ENCODE measurements around the gene RGS7. TPM values are rescaled to one million over a fixed set of nuclear protein-coding genes. Genes with fewer than 3 reads are reported as not detected.
"Not testable (repeated sequence)": the region's sequence is repeated elsewhere in the genome, so short reads cannot be mapped to it uniquely, and the experiment has no call there.

RGS7 gene
- total RNA-seq, 1 experiment from 2014 or later, result 1.0 TPM

DNA sequence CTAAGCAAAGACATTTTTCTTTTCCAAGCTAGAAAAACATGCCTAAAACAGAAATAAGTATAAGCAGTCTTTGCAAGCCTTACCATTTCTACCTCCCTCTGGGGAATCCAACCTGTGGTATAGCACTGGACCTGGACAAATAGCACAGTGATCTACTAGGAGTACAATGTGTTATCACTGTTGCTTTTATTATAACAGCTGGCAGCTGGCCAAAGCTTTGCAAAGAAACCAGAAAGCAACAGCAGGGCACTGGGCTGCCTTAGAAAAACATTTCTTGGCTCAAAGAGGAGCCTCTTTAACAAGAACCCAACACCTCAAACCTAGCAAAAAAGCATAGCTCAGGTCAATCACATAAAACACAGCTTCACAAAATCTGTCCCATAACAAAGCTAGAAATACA, 450.5 kb downstream of the RGS7 start:
- peak; percentile 12 for DNase-seq

DNA sequence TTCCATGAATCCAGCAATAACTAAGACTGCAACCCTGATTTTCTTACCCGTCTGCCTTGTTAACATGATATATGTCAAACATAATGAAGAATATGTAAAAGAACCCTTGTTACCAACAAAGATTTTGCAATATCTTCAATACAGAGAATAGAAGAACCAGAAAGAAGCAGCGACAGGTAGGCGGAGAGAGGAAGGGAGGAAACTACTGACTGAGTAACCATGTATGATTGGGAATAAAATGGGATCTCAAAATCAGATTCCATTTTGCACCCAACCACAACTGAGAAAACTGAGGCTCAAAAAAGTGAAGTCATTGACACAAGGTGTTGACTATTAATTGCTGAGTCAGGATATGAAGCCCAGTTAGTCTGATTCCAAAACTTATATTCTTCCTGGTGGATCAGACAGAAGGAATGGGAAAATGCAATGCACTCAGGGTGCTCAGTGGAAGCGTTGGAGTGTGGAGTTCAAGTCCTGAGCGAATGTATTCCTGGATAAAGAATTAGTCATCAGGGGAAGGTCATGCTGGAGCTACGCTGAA, 451.7 kb downstream of the RGS7 start:
- peaks cover 7% of the 10 kb centered on the region for H3K9me3 Mint-ChIP-seq (ENCODE audit: low read depth, unreplicated experiment)

More for the DNA sequence above, 450.5 kb downstream of the RGS7 start:
- intact Hi-C loops (cut with micrococcal nuclease; ENCODE audit: unreplicated experiment), result no loop called here
- Mint-ChIP-seq H3K36me3 (ENCODE audit: insufficient read depth, unreplicated experiment) (no peaks in the 10 kb centered on the region), H3K9me3 (ENCODE audit: low read depth, unreplicated experiment) (peaks cover 9% of the 10 kb centered on the region), H3K4me3 (ENCODE audit: low read depth, unreplicated experiment) (no peak overlapping the region), H3K4me1 (ENCODE audit: low read depth, unreplicated experiment) (no peaks in the 10 kb centered on the region), H3K27me3 (ENCODE audit: unreplicated experiment) (no peaks in the 10 kb centered on the region), H3K27ac (ENCODE audit: unreplicated experiment) (no peak overlapping the region)
- CTCF ChIA-PET, result no interaction called here
- no TSS peak for BruUV-seq (replicated peaks)
- TF ChIP-seq, protein P1, sequence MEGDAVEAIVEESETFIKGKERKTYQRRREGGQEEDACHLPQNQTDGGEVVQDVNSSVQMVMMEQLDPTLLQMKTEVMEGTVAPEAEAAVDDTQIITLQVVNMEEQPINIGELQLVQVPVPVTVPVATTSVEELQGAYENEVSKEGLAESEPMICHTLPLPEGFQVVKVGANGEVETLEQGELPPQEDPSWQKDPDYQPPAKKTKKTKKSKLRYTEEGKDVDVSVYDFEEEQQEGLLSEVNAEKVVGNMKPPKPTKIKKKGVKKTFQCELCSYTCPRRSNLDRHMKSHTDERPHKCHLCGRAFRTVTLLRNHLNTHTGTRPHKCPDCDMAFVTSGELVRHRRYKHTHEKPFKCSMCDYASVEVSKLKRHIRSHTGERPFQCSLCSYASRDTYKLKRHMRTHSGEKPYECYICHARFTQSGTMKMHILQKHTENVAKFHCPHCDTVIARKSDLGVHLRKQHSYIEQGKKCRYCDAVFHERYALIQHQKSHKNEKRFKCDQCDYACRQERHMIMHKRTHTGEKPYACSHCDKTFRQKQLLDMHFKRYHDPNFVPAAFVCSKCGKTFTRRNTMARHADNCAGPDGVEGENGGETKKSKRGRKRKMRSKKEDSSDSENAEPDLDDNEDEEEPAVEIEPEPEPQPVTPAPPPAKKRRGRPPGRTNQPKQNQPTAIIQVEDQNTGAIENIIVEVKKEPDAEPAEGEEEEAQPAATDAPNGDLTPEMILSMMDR (IDR thresholded peaks at IDR 0.05; ENCODE audit: unreplicated experiment), result no peak

DNA sequence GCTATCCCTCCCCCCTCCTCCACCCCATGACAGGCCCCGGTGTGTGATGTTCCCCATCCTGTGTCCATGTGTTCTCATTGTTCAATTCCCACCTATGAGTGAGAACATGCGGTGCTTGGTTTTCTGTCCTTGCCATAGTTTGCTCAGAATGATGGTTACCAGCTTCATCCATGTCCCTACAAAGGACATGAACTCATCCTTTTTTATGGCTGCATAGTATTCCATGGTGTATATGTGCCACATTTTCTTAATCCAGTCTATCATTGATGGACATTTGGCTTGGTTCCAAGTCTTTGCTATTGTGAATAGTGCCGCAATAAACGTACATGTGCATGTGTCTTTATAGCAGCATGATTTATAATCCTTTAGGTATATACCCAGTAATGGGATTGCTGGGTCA, 461.6 kb downstream of the RGS7 start:
- H3K9me3 Mint-ChIP-seq (ENCODE audit: low read depth, unreplicated experiment); CTCF ChIA-PET; BruUV-seq (replicated peaks); H3K36me3 Mint-ChIP-seq (ENCODE audit: insufficient read depth, unreplicated experiment); H3K27ac Mint-ChIP-seq (ENCODE audit: unreplicated experiment); intact Hi-C loops (cut with micrococcal nuclease; ENCODE audit: unreplicated experiment); H3K27me3 Mint-ChIP-seq (ENCODE audit: unreplicated experiment); H3K4me1 Mint-ChIP-seq (ENCODE audit: low read depth, unreplicated experiment); DNase-seq; H3K4me3 Mint-ChIP-seq (ENCODE audit: low read depth, unreplicated experiment): not testable (repeated sequence)

More for the DNA sequence above, 451.7 kb downstream of the RGS7 start:
- TF ChIP-seq, protein P1 (IDR thresholded peaks at IDR 0.05; ENCODE audit: unreplicated experiment), result no peak
- no TSS peak for BruUV-seq (replicated peaks)
- H3K4me3 Mint-ChIP-seq (ENCODE audit: low read depth, unreplicated experiment), result no peak overlapping the region
- no peaks in the 10 kb centered on the region for H3K4me1 Mint-ChIP-seq (ENCODE audit: low read depth, unreplicated experiment)
- H3K27ac Mint-ChIP-seq (ENCODE audit: unreplicated experiment), result no peak overlapping the region
- DNase-seq, result no peak
- CTCF ChIA-PET, result no interaction called here
- H3K36me3 Mint-ChIP-seq (ENCODE audit: insufficient read depth, unreplicated experiment), result no peaks in the 10 kb centered on the region
- H3K27me3 Mint-ChIP-seq (ENCODE audit: unreplicated experiment), result no peaks in the 10 kb centered on the region
- intact Hi-C loops (cut with micrococcal nuclease; ENCODE audit: unreplicated experiment), result no loop called here

DNA sequence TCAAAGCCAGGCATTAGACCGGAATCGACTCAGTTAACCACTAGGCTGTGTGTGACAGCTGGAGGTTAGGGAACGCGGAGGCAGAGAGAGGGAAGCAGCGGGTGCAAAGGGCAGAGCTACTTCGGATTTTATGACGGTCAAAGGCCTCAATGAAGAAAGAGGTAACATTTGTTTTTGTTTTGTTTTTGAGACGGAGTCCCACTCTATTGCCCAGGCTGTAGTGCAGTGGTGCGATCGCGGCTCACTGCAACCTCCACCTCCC, 468.3 kb downstream of the RGS7 start:
- no peaks in the 10 kb centered on the region for H3K9me3 Mint-ChIP-seq (ENCODE audit: low read depth, unreplicated experiment)
- H3K4me1 Mint-ChIP-seq (ENCODE audit: low read depth, unreplicated experiment), result no peaks in the 10 kb centered on the region
- intact Hi-C loops (cut with micrococcal nuclease; ENCODE audit: unreplicated experiment), result loop anchor here (1.0 kb wide), 4 partner anchors 59 to 612 kb away; no protein-coding TSS in a partner anchor
- H3K27me3 Mint-ChIP-seq (ENCODE audit: unreplicated experiment), result no peaks in the 10 kb centered on the region
- CTCF ChIA-PET, result no interaction called here
- no peaks in the 10 kb centered on the region for H3K36me3 Mint-ChIP-seq (ENCODE audit: insufficient read depth, unreplicated experiment)
- no peak overlapping the region for H3K4me3 Mint-ChIP-seq (ENCODE audit: low read depth, unreplicated experiment)
- no peak for DNase-seq
- H3K27ac Mint-ChIP-seq (ENCODE audit: unreplicated experiment), result no peak overlapping the region
- BruUV-seq (replicated peaks), result no TSS peak
- TF ChIP-seq, protein P1 (IDR thresholded peaks at IDR 0.05; ENCODE audit: unreplicated experiment), result no peak

DNA sequence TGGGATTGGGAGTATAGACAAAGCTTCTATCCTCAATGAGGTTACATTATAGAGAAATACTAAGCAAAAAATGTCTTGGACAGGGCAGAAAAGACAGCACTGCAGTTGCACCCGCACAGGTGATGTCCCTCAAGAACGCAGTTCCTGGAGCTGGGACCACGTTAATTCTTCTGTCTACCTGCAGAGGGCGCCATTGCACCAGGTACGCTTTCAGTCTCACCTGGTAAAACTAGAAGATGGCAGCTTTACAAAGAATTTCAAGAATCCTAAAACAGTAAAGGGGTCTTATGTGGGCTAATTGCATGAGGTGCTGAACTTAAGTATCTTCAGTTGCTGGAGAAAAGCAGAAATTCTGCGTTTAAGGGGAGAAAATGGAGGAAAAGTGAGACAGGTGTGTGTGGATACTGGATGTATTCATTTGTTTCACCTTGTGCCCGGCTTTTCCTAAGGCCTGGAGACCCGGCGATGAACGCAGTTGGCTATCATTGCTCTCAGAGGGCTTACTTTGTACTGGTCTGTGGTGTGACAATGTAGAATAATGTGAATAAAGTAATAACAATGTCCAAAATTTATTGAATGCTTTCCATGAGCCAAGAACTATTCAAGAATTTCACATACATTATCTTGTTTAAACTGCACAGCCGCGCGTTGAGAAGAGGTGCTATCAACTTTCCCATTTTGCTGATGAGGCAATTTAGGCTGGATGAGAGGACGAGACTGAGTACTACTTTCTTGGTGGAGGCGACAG, 468.8 kb downstream of the RGS7 start:
- Mint-ChIP-seq H3K4me1 (ENCODE audit: low read depth, unreplicated experiment) (no peaks in the 10 kb centered on the region), H3K36me3 (ENCODE audit: insufficient read depth, unreplicated experiment) (no peaks in the 10 kb centered on the region), H3K4me3 (ENCODE audit: low read depth, unreplicated experiment) (no peak overlapping the region), H3K27me3 (ENCODE audit: unreplicated experiment) (no peaks in the 10 kb centered on the region), H3K27ac (ENCODE audit: unreplicated experiment) (no peak overlapping the region), H3K9me3 (ENCODE audit: low read depth, unreplicated experiment) (no peaks in the 10 kb centered on the region)
- intact Hi-C loops (cut with micrococcal nuclease; ENCODE audit: unreplicated experiment), result loop anchor here (1.0 kb wide), 4 partner anchors 59 to 612 kb away; no protein-coding TSS in a partner anchor
- no TSS peak for BruUV-seq (replicated peaks)
- CTCF ChIA-PET, result interaction anchor here (0.5 to 1.1 kb wide), 6 partner anchors 93 to 597 kb away, joined by 3 to 14 read pairs (median 4); no protein-coding TSS in a partner anchor
- TF ChIP-seq, protein P1 (IDR thresholded peaks at IDR 0.05; ENCODE audit: unreplicated experiment), result peak; percentile 95
- peak; percentile 82 for DNase-seq

Measured in Calu3 (cell line).